LHCN-M2 (cell line): ENCODE measurements around the gene MVB12B. TPM values are rescaled to one million over a fixed set of nuclear protein-coding genes. Genes with fewer than 3 reads are reported as not detected.

Source experiments
- DNase-seq: peaks from one replicate; pipeline ENCODE4 v3.0.0-alpha.2; 2012; ENCODE audit warnings: low read depth
- total RNA-seq: library from RNA; depleted of rRNA; stranded (reverse); fragments of >200 nt; gene quantifications from 2 replicates; pipeline ENCODE4 v1.2.3, GENCODE V29; 2014

The MVB12B gene
- total RNA-seq, 1 experiment from 2014 or later = 4.8 TPM

DNA sequence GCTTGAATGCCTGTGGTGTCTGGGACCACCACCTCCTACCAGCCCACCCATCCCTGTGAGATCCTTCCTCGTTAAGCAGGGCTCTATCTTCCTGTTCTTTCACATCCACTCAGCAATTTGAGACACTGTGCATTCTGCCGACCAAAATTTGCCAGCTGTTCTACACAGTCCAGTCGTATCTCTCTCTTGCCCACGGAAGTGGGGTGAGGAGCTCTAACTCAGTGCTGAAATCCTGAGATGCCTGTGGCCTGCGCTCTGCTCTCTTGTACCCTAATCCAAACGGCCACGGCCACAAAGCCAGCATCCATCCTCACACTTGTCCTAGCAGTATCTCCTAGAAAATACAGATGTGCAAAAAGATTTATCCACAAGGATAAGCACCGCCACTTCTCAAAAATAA is 97.9 kb downstream of the MVB12B start:
- DNase-seq = no peak

DNA sequence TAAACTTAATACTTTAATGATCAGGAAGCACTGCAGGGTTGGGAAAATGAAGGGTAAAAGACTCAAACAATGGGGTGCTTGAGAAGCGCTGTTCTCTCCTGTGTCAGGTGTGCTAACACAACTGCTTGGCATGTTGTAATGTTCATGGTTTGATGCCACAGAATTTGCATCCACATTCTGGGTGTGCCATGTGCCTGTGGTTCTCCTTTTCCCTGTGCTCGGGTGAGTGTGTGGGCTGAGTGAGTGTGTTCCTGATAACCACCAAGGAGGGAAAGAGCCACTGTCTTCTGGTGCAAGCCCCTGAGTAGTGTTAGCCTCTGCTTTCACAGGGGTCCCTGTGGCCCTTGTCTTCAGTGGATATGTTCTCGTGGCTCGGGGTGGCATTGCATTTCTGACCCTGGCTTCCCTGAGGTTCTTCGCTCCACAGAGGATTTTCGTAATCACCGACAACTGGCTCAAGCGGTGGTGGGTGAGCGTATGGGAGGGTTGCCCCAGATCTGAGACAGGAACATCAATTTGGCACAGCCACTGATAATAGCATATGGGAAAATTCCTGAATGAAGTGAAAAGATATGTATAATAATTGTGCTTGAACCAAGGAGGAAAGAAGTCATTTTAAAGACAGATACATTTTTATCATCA is 102.0 kb downstream of the MVB12B start:
- DNase-seq = no peak

DNA sequence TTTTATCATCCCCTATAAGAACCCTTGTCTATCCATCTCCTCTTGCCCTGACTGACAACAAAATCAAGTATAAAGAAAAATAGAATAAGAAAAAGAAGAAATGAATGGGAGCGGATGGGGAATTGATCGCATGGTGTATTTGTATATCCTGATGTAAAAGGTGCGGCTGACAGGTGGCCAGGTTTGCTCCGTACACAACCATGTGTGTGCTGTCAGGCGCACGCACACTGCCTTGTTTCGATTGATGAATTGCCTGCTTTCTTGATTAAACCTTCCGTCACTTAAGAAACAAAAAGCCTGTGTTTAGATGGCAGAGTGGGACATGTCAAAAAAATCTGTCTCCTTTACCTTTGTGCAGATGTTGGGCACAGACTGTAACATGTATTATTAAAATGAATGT is 102.6 kb downstream of the MVB12B start:
- DNase-seq = no peak

DNA sequence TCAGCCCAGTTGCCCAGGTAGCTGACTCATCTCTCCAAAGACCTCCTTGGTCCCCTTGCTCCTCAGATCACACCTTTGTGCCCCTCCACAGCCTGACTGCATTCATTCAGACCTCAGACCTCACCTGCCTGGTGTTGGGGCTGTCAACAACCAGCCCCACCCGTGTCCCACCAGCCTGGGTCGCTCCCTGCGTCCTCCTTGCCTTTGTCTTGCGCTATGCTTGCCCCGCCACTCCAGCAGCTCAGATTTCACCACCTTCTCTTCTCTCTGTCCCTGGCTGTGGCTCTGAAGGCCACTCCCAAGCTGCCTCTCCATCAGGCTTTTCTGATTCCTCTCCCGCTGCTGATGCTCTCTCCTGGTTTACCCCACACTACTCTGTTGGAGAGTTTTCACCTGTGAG is 103.5 kb downstream of the MVB12B start:
- DNase-seq = no peak

DNA sequence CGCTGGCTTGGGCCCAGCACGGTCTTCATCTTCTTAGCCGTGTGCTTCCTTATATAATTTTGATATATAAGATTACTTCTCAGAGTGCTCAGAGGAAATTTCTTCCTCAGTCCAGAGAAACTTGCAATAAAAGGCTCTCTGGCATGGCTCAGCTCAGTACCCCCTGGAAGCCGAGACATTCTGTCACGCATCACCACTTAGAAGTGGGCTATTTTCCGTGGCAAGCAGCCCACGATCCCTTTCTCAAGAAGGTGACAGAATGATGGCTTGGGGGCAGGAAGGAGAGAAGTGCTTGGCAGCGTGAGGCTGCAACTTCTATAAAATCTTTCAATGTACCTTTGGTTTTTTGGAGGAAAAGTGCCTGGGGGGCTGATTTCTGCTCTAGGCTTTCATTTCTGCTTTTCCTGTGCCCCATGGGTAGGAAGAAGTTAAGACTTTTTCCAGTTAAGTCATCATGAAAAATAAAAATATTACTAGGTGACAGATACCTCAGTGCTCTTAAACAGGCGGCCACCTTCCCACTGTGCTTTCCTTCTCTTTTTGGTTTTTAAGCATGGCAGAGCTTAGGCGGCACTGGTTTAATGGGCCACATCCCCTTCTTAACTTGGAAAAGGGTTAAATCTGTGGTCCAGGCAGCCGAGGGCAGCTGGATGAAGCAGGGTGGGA is 104.6 kb downstream of the MVB12B start:
- no peak for DNase-seq

DNA sequence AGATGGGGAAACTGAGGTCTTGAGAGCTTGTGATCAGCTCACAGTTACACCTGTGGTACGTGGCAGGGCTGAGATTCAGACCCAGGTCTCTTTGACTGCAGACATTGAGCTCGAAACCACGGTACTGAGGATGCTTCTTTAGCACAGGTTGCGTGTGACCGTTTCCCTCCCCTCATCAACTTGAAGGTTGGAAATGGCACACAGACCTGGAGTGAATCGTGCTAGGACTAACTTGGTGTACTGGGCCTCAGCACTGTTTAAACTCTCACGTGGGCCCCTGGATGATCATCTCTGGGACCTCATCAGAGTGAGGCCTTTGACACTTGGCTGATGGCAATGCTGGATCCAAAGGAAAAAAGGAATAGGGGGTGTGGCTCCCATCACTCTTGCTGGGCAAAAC is 106.0 kb downstream of the MVB12B start:
- DNase-seq = no peak

DNA sequence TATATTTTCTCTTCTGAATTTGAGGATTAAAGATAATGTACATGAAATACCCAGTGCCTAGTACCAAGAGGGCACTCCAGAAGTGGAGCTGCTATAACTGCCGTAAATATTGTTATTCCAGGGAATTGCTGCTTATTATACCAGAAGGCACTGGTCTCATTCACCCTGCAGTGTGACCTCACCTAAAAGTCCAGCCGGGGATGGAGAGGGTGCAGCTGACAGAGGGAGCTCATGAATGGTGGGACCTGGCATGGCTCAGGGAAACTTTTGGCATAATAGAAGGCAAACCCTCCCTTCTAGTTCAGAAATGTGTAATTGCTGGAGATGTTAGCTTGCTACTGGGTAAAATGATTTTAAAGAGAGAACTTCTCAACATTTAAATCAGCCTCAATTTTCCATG is 108.5 kb downstream of the MVB12B start:
- DNase-seq = no peak

DNA sequence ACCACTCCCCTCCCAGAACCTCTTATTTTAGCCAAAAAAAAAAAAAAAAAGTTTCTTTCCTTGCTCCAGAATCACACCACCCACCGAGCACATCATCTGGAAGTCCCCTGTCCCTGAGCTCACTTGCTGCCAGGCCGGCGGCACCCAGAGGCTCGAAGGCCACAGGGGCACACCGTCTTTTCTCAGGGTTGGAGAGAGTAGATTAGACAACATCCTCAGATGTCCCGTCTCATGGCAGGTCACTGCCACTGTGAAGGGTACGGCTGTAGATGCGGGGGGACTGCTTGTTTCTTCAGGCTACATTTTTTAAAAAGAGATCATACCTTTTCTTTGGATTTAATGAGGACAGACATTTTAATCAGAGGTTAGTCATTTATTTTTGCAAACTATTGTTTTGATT is 109.0 kb downstream of the MVB12B start:
- DNase-seq = no peak

DNA sequence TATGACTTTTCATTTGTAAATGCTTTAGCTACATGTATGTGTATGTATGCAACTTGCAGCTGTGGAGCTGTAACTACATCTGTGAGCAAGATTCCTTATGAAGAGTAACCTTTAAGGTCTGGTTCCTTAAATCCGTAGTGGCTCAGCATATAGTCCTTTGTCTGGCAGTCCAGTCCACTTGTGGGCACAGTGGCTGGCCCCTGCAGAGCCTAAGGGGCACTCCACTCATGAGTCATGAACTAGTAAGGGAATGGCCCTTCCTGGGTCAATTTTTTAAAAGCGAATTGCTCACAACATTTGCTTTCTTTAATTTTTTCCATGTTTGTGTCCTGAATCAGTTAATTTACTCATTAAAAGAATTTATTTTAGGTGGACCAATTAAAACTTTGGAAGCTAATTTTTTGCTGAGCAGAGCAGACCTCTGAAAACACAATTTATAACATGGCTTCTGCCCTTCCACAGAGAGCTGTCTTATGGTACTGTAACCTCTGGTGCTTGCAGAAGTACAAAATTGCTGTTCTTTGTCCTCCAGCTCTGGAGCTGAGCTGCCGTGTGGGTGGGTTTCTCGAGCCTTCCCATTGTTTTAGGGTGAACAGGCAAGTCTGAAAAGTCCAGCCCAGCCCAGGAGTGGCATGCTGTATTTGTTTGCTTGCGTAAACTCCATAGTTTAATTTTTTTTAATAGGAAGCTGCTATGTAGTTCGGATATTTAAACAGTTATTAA is 110.1 kb downstream of the MVB12B start:
- peak; percentile 59 for DNase-seq

DNA sequence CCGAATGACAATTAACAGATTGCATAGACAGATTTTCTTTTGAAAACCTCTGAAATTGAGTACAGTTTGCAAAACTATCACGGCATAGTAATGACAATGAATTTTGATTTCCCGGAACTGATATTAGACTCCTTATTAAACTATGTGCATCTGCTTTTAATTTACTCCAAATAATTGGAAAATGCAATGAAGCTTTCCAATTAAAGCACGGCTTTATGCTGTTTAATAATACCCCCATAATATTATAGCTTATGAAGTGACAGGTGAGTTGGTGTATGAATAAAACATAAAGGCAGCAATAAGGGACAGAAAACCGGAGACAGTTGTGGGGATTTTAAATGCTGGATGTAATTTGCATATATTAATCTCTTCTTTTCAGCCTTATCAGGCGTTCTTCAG is 110.6 kb downstream of the MVB12B start:
- no peak for DNase-seq

DNA sequence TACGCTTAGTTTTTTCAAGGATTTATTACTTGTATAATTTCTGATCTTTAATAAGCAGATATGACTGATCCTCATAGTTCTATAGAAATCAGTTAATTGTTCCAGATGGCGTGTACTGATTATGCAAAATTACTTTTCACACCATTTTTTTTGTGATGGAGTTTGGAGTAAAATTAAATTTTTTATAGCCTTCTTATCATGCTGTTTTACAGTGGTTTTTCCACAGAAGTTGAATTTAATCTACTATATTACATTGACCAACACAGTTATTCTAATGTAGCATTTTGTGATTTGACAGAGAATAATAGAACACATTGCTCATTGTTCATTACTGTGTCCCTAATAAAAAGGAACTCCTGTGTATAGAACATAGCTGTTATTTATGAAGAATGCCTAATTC is 111.1 kb downstream of the MVB12B start:
- no peak for DNase-seq

DNA sequence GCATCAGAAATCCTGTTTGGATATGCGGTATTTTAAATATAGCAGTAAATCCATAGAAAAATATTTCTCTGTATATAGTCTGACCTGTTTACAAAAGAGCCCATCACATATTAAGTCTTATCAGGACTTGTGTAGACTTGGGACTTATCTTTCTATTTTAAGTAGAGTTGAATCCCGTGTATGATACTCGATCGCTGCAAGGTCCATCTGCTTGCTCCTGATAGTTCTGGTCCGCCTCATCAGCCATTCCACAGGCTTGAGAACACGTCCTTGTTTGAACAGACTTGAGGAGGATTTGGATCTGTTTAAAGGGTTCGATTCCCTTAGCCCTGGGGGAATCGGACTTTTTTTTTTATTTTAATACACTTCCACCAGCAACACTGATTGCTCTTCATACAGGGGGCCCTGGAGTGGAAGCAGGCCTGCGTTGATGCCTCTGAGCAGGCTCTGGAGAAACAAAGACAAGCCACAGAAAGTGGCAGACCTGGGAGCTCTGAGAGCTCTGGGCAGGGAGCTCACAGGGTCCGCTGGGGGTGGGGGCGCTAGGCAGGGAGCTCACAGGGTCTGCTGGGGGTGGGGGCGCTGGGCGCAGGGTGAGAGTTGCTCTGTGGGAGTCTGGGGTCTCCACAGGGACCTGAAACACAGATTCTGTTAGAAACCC is 112.2 kb downstream of the MVB12B start:
- no peak for DNase-seq

DNA sequence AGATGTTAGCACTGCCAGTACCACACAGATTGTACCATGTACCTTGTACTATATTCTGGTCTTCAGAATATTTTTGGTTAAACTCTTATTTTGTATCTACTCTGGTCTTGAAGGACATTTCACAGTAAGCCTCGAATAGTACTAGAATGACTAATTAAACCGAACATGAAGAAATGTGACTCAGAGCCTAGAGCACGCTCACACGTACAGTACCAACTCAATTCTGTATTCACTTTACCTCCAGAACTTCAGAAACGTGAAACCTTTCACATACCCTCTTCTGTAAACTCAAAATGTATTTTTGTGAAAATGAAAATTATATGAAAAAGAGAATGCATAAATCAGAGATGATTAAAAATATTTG is 112.8 kb downstream of the MVB12B start:
- peak; percentile 87 for DNase-seq

DNA sequence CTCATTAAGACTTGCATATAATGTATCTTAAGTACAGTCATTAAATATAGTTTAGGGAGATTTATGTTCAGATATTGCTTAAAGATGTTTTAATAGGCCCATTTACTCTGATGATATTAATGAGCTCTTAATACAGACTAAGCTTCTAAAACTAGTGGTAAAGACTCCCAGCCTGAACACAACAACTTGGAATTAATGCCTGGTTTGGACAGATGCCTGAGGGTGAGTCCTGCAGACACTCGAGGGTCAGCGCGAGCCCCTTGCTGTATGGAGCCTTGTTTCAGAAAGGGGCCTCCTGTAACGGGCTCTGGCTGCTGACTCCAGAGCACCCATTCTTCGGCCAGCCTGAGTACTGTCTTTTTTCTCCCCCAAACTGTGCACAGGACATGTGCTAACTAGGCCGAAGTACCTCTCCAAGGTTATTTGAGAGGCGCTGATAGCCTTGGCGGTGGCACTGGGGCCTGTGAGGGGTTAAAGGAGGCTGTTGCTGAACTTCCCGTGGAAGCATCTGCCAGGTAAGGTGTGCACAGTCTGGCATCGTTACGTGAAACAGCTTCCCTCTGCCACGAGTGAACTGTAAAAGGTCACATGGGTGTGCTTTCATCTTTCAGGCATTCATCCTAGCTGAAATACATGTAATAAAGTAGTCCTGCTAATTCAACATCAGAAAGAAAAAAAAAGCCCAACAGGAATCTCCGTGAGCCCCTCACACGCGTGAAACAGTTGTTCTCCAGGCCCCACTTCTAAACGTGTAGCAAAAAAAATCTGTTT is 113.4 kb downstream of the MVB12B start:
- no peak for DNase-seq

DNA sequence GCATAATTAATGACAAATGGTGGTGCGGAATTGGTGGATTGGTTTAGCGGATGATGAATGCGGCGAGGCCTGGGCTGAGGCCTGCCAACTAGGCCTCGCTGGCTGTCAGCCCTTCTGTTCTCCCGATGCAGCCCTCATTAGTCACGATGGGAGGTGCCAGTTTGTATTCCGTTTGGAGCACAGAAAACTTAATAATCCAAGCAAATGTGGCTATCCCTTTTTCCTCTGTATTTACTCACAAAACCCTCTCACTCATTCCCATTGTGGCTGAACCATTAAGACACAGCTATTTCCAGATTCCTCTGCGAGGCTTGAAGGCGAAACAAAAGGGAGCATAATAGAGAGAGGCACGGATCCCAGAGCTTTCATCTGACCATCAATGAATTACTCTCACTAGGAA is 114.3 kb downstream of the MVB12B start:
- DNase-seq = peak; percentile 80

DNA sequence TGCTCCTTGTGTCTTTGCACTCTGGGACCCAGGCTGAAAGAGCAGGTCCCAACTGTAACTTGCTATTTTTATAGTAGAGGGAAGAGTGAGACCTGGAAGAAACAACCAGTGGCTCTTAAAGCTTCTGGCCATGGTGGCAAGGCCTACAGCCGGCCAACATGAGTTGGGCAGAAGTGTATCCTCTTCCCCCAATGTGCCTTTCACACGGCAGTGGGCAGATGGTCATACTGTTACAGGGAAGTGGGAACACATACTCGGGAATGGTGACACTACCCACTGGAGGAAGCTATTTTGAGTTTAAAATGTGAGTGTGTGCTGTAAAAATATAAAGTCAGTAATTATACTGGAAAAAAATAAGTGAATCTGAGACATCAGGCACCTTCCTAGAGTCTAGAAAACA is 116.0 kb downstream of the MVB12B start:
- DNase-seq = no peak

DNA sequence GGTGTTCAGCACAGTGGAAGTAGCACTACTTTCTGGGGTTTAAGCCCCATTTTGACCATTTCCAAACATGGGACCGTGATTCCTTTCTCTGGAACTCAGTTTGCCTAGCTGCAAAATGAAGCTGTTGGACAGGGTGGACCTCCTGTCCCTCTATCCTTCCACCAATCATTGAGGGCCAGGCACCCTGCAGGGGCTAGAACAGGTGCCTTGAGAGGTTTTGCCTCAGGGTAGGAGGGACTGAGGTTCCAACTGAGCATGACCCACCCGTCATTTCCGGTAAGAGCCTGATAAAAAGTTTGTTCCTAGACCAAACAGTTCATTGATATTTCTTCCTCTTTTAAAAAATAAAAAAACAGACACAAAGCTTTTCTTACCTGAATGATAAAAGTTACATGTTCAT is 116.5 kb downstream of the MVB12B start:
- DNase-seq = no peak

DNA sequence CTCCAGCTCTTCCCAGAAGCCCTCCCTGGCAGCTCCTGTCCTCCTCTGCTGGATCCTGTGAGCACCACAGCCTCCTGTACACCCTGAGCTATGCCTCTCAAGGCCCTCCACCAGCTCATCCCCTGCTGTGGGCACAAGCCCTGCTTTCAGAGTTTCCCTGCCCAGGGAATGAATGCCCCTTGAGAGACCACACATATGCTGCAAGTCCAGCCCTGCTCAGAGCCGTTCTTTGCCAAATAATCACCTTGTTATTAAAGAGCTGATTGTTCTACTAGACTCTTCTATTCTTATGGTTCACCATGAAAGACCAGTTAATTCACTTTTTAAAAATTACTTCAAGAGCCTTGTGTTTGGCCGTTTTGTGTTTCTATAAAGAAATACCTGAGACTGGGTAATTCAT is 121.5 kb downstream of the MVB12B start:
- DNase-seq = no peak

DNA sequence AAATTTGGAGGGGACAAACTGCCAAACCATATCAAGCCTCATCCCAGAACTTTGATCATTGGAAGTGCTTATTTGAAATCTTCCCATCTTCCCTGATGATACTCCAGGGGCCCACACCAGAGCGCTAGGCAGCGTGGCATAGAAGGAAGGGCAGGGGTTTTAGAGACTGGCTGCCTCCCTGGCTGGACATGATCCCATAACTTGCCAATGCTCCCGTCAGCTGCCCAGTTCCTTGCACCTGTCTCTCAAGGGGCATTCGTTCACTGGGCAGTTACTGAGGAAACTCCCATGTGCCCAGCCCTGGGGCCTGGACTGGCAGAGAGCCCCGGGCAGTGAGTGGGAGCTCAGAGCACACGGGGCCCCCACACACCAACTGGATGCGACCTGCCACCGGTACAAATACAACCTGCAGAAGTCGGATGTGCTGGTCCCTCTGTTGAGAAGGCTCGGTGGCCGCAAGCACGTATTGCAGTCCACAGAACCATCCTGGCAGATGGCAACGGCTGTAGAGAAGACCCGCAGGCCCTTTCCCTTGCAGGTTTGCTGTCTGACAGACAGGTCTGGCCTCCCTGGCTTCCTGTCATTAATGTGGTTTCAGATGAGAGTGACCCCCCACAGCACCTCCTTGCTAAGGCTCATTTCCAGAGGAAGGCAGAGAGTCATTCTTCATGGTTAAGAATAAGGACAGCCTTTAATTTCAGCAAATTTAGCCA is 122.4 kb downstream of the MVB12B start:
- no peak for DNase-seq

DNA sequence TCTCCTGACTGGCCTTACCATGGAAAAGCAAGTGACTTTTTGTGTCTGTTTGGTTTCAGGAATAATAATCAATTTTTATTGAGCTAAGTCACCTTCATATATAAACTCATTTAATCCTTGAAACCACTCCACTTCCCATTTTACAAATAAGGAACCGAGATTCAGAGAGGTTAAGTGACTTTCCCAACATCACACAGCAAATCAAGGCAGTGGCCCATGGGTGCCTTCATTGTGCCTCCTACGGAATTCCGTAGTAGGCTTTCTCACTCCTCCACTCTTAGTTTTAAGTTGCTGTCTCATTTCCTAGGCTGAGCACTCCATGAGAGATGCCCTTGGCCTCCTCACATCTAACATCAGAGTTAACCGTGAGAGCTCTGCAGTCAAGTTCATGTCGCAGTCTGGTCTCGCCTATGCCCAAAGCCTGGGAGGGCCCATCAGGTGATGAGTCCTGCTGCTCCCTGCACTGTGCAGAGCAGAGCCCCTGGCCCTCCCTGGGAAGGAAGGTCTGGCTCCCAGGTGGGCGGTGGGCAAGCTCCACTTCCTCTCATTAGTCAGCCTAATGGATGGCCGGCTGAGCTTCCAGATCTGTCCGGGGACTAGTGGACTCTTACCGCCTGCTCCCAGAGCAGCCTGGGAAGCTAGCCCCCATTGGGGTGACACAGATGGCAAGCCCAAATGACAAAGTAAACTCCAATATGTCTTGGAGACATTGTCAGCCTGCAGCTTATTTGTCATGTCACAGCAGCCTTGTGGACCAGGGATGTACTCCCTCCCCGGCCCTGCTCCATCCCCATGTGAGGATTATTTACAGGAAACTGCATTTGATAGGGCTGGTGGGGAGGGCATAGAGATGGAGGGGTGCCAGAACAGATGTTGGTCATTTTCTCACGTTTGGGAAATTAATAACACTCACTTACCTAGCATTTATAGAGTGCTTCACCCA is 123.4 kb downstream of the MVB12B start:
- no peak for DNase-seq
